Astrocyte (in vitro differentiated cells and primary cell): ENCODE results near the gene SNRNP70. TPM values are rescaled to one million over a fixed set of nuclear protein-coding genes. Genes with fewer than 3 reads are reported as not detected.

Experiments used
- DNase-seq: peaks from one replicate; pipeline ENCODE4 v3.0.0-alpha.2; 2010; ENCODE audit warnings: low read depth
- FAIRE-seq: peaks from 2 replicates; lab custom pipeline; 2011; peaks lifted over from hg19 to GRCh38; lab: Jason Lieb, UNC
- H2AFZ ChIP-seq: 2 replicates; pipeline ENCODE4 v1.6.0; 2012; ENCODE audit warnings: low read depth, low read length, inconsistent platforms
- H3K27ac ChIP-seq: 2 replicates; pipeline ENCODE4 v1.5.1; 2011; ENCODE audit warnings: low read depth, low read length, inconsistent platforms
- H3K27me3 ChIP-seq: 2 replicates; pipeline ENCODE4 v1.6.0; 2011; ENCODE audit warnings: low read length, inconsistent platforms; ENCODE audit not compliant: insufficient read depth
- H3K36me3 ChIP-seq: 2 replicates; pipeline ENCODE4 v1.5.1; 2011; ENCODE audit warnings: low read length, inconsistent platforms; ENCODE audit not compliant: insufficient read depth
- H3K4me1 ChIP-seq: 2 replicates; pipeline ENCODE4 v1.5.1; 2011; ENCODE audit warnings: low read length, inconsistent platforms; ENCODE audit not compliant: insufficient read depth
- H3K4me2 ChIP-seq: 2 replicates; pipeline ENCODE4 v1.6.0; 2012; ENCODE audit warnings: low read length, inconsistent platforms
- H3K4me3 ChIP-seq: 2 replicates; pipeline ENCODE4 v1.5.1; 2011; ENCODE audit warnings: low read depth, mild to moderate bottlenecking, low read length, inconsistent platforms; ENCODE audit not compliant: insufficient read depth
- H3K79me2 ChIP-seq: 2 replicates; pipeline ENCODE4 v1.6.0; 2012; ENCODE audit warnings: mild to moderate bottlenecking, low read length, inconsistent platforms; ENCODE audit not compliant: insufficient read depth
- H3K9ac ChIP-seq: 2 replicates; pipeline ENCODE4 v1.6.0; 2012; ENCODE audit warnings: mild to moderate bottlenecking, low read length, inconsistent platforms
- H3K9me3 ChIP-seq: 2 replicates; pipeline ENCODE4 v1.5.1; 2012; ENCODE audit warnings: low read depth, mild to moderate bottlenecking, low read length, inconsistent platforms; ENCODE audit not compliant: insufficient read depth
- H4K20me1 ChIP-seq: 2 replicates; pipeline ENCODE4 v1.6.0; 2012; ENCODE audit warnings: low read length, inconsistent platforms; ENCODE audit not compliant: insufficient read depth
- H3K27ac Mint-ChIP-seq: one replicate; pipeline ENCODE4 v1.8.0; 2021; ENCODE audit warnings: mild to moderate bottlenecking, mixed read lengths; ENCODE audit not compliant: unreplicated experiment
- H3K27me3 Mint-ChIP-seq: one replicate; pipeline ENCODE4 v1.8.0; 2021; ENCODE audit warnings: low read depth, mixed read lengths; ENCODE audit not compliant: unreplicated experiment
- H3K36me3 Mint-ChIP-seq: one replicate; pipeline ENCODE4 v1.8.0; 2021; ENCODE audit warnings: low read depth, mixed read lengths; ENCODE audit not compliant: unreplicated experiment
- H3K4me1 Mint-ChIP-seq: one replicate; pipeline ENCODE4 v1.8.0; 2021; ENCODE audit warnings: low read depth, mixed read lengths; ENCODE audit not compliant: unreplicated experiment
- H3K4me3 Mint-ChIP-seq: one replicate; pipeline ENCODE4 v1.8.0; 2021; ENCODE audit warnings: mild to moderate bottlenecking, moderate library complexity, mixed read lengths; ENCODE audit not compliant: unreplicated experiment
- H3K9me3 Mint-ChIP-seq: one replicate; pipeline ENCODE4 v1.8.0; 2021; ENCODE audit warnings: mild to moderate bottlenecking, mixed read lengths; ENCODE audit not compliant: unreplicated experiment
- CTCF ChIP-seq: IDR thresholded peaks from 2 replicates; pipeline ENCODE4 v1.5.1; 2011; ENCODE audit warnings: low read depth, mild to moderate bottlenecking, inconsistent platforms, low read length, moderate library complexity; ENCODE audit not compliant: insufficient read depth
- EZH2 ChIP-seq: IDR thresholded peaks from 2 replicates; pipeline ENCODE4 v1.6.1; 2012; ENCODE audit warnings: mild to moderate bottlenecking, low read length, inconsistent platforms; ENCODE audit not compliant: insufficient read depth
- total RNA-seq: library from RNA; stranded (reverse); gene quantifications from 2 replicates; pipeline ENCODE4 v1.2.1, GENCODE V29; 2021

The SNRNP70 gene
- total RNA-seq, 1 donor from 2014 or later, result 177 TPM

- Mint-ChIP-seq H3K36me3 (peaks cover 9% of the 10 kb centered on the region), H3K27me3 (peaks cover 38% of the 10 kb centered on the region), H3K4me3 (peak overlapping the region; percentile 80), H3K27ac (peak overlapping the region; percentile 69), H3K9me3 (peaks cover 19% of the 10 kb centered on the region), H3K4me1 (no peaks in the 10 kb centered on the region)
- TF ChIP-seq CTCF, result no peak
- no peak for TF ChIP-seq EZH2
- H3K9me3 ChIP-seq, result no peaks in the 10 kb centered on the region
- peaks cover 2% of the 10 kb centered on the region for H3K27me3 ChIP-seq
- H4K20me1 ChIP-seq, result no peaks in the 10 kb centered on the region
- H3K4me3 ChIP-seq, result peak overlapping the region; percentile 83
- no peak for DNase-seq
- H3K27ac ChIP-seq, result no peak overlapping the region
- no peaks in the 10 kb centered on the region for H3K79me2 ChIP-seq
- no peak overlapping the region for H3K9ac ChIP-seq
- H3K36me3 ChIP-seq, result no peaks in the 10 kb centered on the region
- peak overlapping the region; percentile 97 for H3K4me2 ChIP-seq
- H3K4me1 ChIP-seq, result peaks cover 8% of the 10 kb centered on the region
- FAIRE-seq, result no peak
- no peak overlapping the region for H2AFZ ChIP-seq
These were observed 66.2 kb downstream of the SNRNP70 start for GRCh38 chr19:49151267-49152118.

- H3K4me3 ChIP-seq, result no peak overlapping the region
- H3K9ac ChIP-seq, result no peak overlapping the region
- TF ChIP-seq CTCF, result no peak
- no peak for TF ChIP-seq EZH2
- no peaks in the 10 kb centered on the region for H3K36me3 ChIP-seq
- Mint-ChIP-seq H3K27ac (no peak overlapping the region), H3K36me3 (peaks cover 9% of the 10 kb centered on the region), H3K4me3 (no peak overlapping the region), H3K9me3 (peaks cover 19% of the 10 kb centered on the region), H3K27me3 (peaks cover 38% of the 10 kb centered on the region), H3K4me1 (no peaks in the 10 kb centered on the region)
- no peaks in the 10 kb centered on the region for H3K9me3 ChIP-seq
- no peak overlapping the region for H3K27ac ChIP-seq
- H4K20me1 ChIP-seq, result no peaks in the 10 kb centered on the region
- peaks cover 2% of the 10 kb centered on the region for H3K27me3 ChIP-seq
- no peak overlapping the region for H3K4me2 ChIP-seq
- no peaks in the 10 kb centered on the region for H3K79me2 ChIP-seq
- no peak for FAIRE-seq
- H3K4me1 ChIP-seq, result peaks cover 8% of the 10 kb centered on the region
- no peak for DNase-seq
- no peak overlapping the region for H2AFZ ChIP-seq
These were observed 66.9 kb downstream of the SNRNP70 start for GRCh38 chr19:49152119-49152550.
